Loucy (cell line): Measurements from ENCODE around the gene CCDC39.

Experiments used
- CTCF ChIP-seq: fragments of 200-600 bp; sonication (generic); conservative IDR thresholded peaks from 2 replicates; pipeline ENCODE4 v1.5.1; 2014; ENCODE audit warnings: mild to moderate bottlenecking, antibody characterized with exemption, low read length
- EZH2phosphoT487 ChIP-seq: fragments of 200-600 bp; IDR thresholded peaks from 2 replicates; pipeline ENCODE4 v1.6.1; 2018; ENCODE audit warnings: antibody characterized with exemption, mild to moderate bottlenecking, moderate library complexity, borderline replicate concordance

- TF ChIP-seq EZH2phosphoT487 (no peak), CTCF (no peak)
These were observed 17.8 kb downstream of the CCDC39 start for GRCh38 chr3:180661444-180661843.
